ENCODE measurements around the gene RABEP1. TPM values are rescaled to one million over a fixed set of nuclear protein-coding genes. Genes with fewer than 3 reads are reported as not detected.

The RABEP1 gene
- polyA plus RNA-seq, 1 of the 3 experiments (the other 2 are of a cell fraction) = 9.7 TPM

GRCh38 chr17:5424909-5425308, 142.8 kb downstream of the RABEP1 start (continued):
- TF ChIP-seq SMC3 (IDR thresholded peaks at IDR 0.05; ENCODE audit: low read depth, low read length) (no peak), CHD2 (IDR thresholded peaks at IDR 0.05; ENCODE audit: low read length, partially characterized antibody) (no peak), NRF1 (IDR thresholded peaks at IDR 0.05; ENCODE audit: low read depth, low read length) (no peak)

DNA sequence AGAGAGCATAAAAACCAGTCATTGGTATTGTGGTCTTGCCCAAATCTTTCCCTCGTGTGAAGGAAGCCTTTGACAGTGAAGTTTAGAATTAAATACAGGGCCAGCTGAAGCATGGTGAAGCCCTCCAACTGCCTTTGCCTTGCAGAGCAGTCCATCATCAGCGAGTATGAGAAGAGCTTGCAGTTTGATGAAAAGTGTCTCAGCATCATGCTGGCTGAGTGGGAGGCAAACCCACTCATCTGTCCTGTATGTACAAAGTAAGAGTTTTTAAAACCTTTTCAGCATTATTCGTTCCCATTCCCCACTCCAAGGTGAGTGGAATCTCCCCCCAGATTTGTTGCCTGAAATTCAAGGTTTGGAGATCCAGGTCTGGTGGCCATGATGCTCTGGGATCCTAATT, 143.7 kb downstream of the RABEP1 start:
- no peaks in the 10 kb centered on the region for H3K9me2 ChIP-seq
- no peak overlapping the region for H3K9ac ChIP-seq
- ChIA-PET CTCF (interaction anchor here (9.4 kb wide), 1 partner anchor 13 kb away, joined by 84 read pairs; the partner anchor contains the start of gene C1QBP), POLR2A (no interaction called here)
- no peak overlapping the region for H3K4me3 ChIP-seq (ENCODE audit: low read depth in 2 of 2, low read length in 1 of 2)
- H3K27me3 ChIP-seq (ENCODE audit: insufficient read depth) = no peaks in the 10 kb centered on the region
- H3K9me3 ChIP-seq = no peaks in the 10 kb centered on the region
- peaks cover 30% of the 10 kb centered on the region for H3K79me2 ChIP-seq (ENCODE audit: insufficient read depth)
- no peak for DNase-seq
- no peaks in the 10 kb centered on the region for H3F3A ChIP-seq (replicated peaks; ENCODE audit: insufficient read depth)
- no peak overlapping the region for H3K27ac ChIP-seq (ENCODE audit: low read depth in 2 of 2, low read length in 1 of 2)
- TF ChIP-seq, protein P1, sequence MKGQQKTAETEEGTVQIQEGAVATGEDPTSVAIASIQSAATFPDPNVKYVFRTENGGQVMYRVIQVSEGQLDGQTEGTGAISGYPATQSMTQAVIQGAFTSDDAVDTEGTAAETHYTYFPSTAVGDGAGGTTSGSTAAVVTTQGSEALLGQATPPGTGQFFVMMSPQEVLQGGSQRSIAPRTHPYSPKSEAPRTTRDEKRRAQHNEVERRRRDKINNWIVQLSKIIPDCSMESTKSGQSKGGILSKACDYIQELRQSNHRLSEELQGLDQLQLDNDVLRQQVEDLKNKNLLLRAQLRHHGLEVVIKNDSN (IDR thresholded peaks at IDR 0.05; ENCODE audit: borderline replicate concordance, low read depth) = no peak
- TF ChIP-seq CTCF (IDR thresholded peaks at IDR 0.05) (no peak), MEF2A (IDR thresholded peaks at IDR 0.05; ENCODE audit: borderline replicate concordance, low read depth) (no peak), JUND (IDR thresholded peaks at IDR 0.05) (no peak)
- H3K4me2 ChIP-seq = no peak overlapping the region
- no peak overlapping the region for H2AFZ ChIP-seq (ENCODE audit: low read depth)
- 88% methylated on average over 3 of the region's 3 CpGs for WGBS (ENCODE audit: low lambda C conversion rate)
- H3K36me3 ChIP-seq (replicated peaks in 1 of 2; ENCODE audit: control insufficient read depth in 1 of 2, insufficient read depth in 2 of 2, low read length in 1 of 2) = peaks cover 75% of the 10 kb centered on the region in 2 experiments
- H4K20me1 ChIP-seq (ENCODE audit: insufficient read depth) = no peaks in the 10 kb centered on the region
- peaks cover 5 to 16% of the 10 kb centered on the region in 2 experiments for H3K4me1 ChIP-seq (ENCODE audit: control insufficient read depth in 1 of 2, insufficient read depth in 2 of 2, low read depth in 1 of 2, low read length in 1 of 2)

- ChIA-PET POLR2A (interaction anchor here (1.4 to 2.6 kb wide), 2 partner anchors 10 kb away, joined by 5 to 7 read pairs; partner anchors contain the start of genes C1QBP, NUP88 and RPAIN), CTCF (interaction anchor here (9.4 kb wide), 1 partner anchor 9 kb away, joined by 84 read pairs; the partner anchor contains the start of gene C1QBP)
- H3K27ac ChIP-seq (ENCODE audit: low read depth in 2 of 2, low read length in 1 of 2) = no peak overlapping the region
- H2AFZ ChIP-seq (ENCODE audit: low read depth) = no peak overlapping the region
- no peak overlapping the region for H3K4me2 ChIP-seq
- WGBS (ENCODE audit: low lambda C conversion rate) = 87% methylated on average over 3 of the region's 3 CpGs
- no peaks in the 10 kb centered on the region for H3K27me3 ChIP-seq (ENCODE audit: insufficient read depth)
- no peaks in the 10 kb centered on the region for H3K9me2 ChIP-seq
- no peaks in the 10 kb centered on the region for H4K20me1 ChIP-seq (ENCODE audit: insufficient read depth)
- no peaks in the 10 kb centered on the region for H3K9me3 ChIP-seq
- no peak for TF ChIP-seq RAD21 (IDR thresholded peaks at IDR 0.05; ENCODE audit: low read length)
- no peak for TF ChIP-seq EZH2phosphoT487 (IDR thresholded peaks at IDR 0.05; ENCODE audit: borderline replicate concordance, low read depth)
- no peak for TF ChIP-seq SIN3A (IDR thresholded peaks at IDR 0.05; ENCODE audit: borderline replicate concordance, low read depth, low read length)
- TF ChIP-seq MXI1 (IDR thresholded peaks at IDR 0.05; ENCODE audit: low read depth, low read length) = no peak
- no peak for TF ChIP-seq SMC3 (IDR thresholded peaks at IDR 0.05; ENCODE audit: low read depth, low read length)
- no peak for TF ChIP-seq FOXM1 (IDR thresholded peaks at IDR 0.05; ENCODE audit: low read depth)
- no peak for TF ChIP-seq FOXJ3 (CRISPR knock-in tag; IDR thresholded peaks at IDR 0.05)
- no peak for TF ChIP-seq NFIC (IDR thresholded peaks at IDR 0.05; ENCODE audit: borderline replicate concordance)
- no peak for TF ChIP-seq NRF1 (IDR thresholded peaks at IDR 0.05; ENCODE audit: low read depth, low read length)
- TF ChIP-seq MAX (IDR thresholded peaks at IDR 0.05; ENCODE audit: low read depth) = no peak
- no peak for TF ChIP-seq ZBTB33 (IDR thresholded peaks at IDR 0.05; ENCODE audit: borderline replicate concordance, low read depth)
- no peak for TF ChIP-seq TAF1 (IDR thresholded peaks at IDR 0.05; ENCODE audit: borderline replicate concordance, low read depth, low read length)
- TF ChIP-seq GABPA (IDR thresholded peaks at IDR 0.05; ENCODE audit: low read depth) = no peak
- TF ChIP-seq ELF1 (IDR thresholded peaks at IDR 0.05) = no peak
- TF ChIP-seq RFX5 (IDR thresholded peaks at IDR 0.05; ENCODE audit: low read length) = no peak
- no peak for TF ChIP-seq TCF12 (IDR thresholded peaks at IDR 0.05)
- no peaks in the 10 kb centered on the region for H3K4me1 ChIP-seq (ENCODE audit: control insufficient read depth in 1 of 2, insufficient read depth in 2 of 2, low read depth in 1 of 2, low read length in 1 of 2)
- H3F3A ChIP-seq (replicated peaks; ENCODE audit: insufficient read depth) = peaks cover 17% of the 10 kb centered on the region
- H3K79me2 ChIP-seq (ENCODE audit: insufficient read depth) = peaks cover 9% of the 10 kb centered on the region; the same call in 1 of the 2 replicates
- H3K36me3 ChIP-seq (replicated peaks in 1 of 2; ENCODE audit: control insufficient read depth in 1 of 2, insufficient read depth in 2 of 2, low read length in 1 of 2) = peaks cover 76 to 81% of the 10 kb centered on the region in 2 experiments
- H3K9ac ChIP-seq = no peak overlapping the region
- no peak for DNase-seq
- no peak overlapping the region for H3K4me3 ChIP-seq (ENCODE audit: low read depth in 2 of 2, low read length in 1 of 2)
These were observed 147.3 kb downstream of the RABEP1 start for GRCh38 chr17:5429191-5429887.
